ENCODE results near the gene DYNLRB1. TPM values are rescaled to one million over a fixed set of nuclear protein-coding genes. Genes with fewer than 3 reads are reported as not detected.

Gene DYNLRB1
- total RNA-seq, 1 experiment from 2014 or later = 142 TPM

- Histone ChIP-seq H3K36me3 (ENCODE audit: insufficient read depth, low read length, poor library complexity, severe bottlenecking) (no peaks in the 10 kb centered on the region), H3K4me1 (ENCODE audit: insufficient read depth, low read length, poor library complexity, severe bottlenecking) (peaks cover 12% of the 10 kb centered on the region), H3K27ac (ENCODE audit: low read depth, low read length, poor library complexity, severe bottlenecking) (no peak overlapping the region), H3K9me3 (ENCODE audit: low read depth, low read length, poor library complexity, severe bottlenecking) (no peaks in the 10 kb centered on the region), H3K27me3 (replicated peaks; ENCODE audit: insufficient read depth, low read depth, low read length, poor library complexity) (no peaks in the 10 kb centered on the region), H3K4me3 (ENCODE audit: low read depth, low read length, poor library complexity, severe bottlenecking) (no peak overlapping the region)
- no TSS peak for BruUV-seq (replicated peaks)
- TF ChIP-seq CTCF (conservative IDR thresholded peaks at IDR 0.05; ENCODE audit: low read depth, low read length) (no peak), EZH2 (IDR thresholded peaks at IDR 0.05; ENCODE audit: borderline replicate concordance, low read depth, low read length, poor library complexity, severe bottlenecking) (no peak)
- CTCF ChIA-PET = no interaction called here
- no peak for DNase-seq (ENCODE audit: low spot score)
- POLR2A ChIA-PET (ENCODE audit: low non-redundant PET) = no interaction called here
- intact Hi-C loops (cut with micrococcal nuclease; ENCODE audit: unreplicated experiment) = no loop called here
Measured at GRCh38 chr20:34578521-34578920, 62.3 kb downstream of the DYNLRB1 start.

- Histone ChIP-seq H3K36me3 (ENCODE audit: insufficient read depth, low read length, poor library complexity, severe bottlenecking) (no peaks in the 10 kb centered on the region), H3K27ac (ENCODE audit: low read depth, low read length, poor library complexity, severe bottlenecking) (no peak overlapping the region), H3K9me3 (ENCODE audit: low read depth, low read length, poor library complexity, severe bottlenecking) (no peaks in the 10 kb centered on the region), H3K4me3 (ENCODE audit: low read depth, low read length, poor library complexity, severe bottlenecking) (no peak overlapping the region), H3K4me1 (ENCODE audit: insufficient read depth, low read length, poor library complexity, severe bottlenecking) (peaks cover 12% of the 10 kb centered on the region), H3K27me3 (replicated peaks; ENCODE audit: insufficient read depth, low read depth, low read length, poor library complexity) (no peaks in the 10 kb centered on the region)
- no peak for TF ChIP-seq EZH2 (IDR thresholded peaks at IDR 0.05; ENCODE audit: borderline replicate concordance, low read depth, low read length, poor library complexity, severe bottlenecking)
- TF ChIP-seq CTCF (conservative IDR thresholded peaks at IDR 0.05; ENCODE audit: low read depth, low read length) = 0 out of 2 replicates have a peak, but pooled peaks have one; percentile 33
- intact Hi-C loops (cut with micrococcal nuclease; ENCODE audit: unreplicated experiment) = no loop called here
- DNase-seq (ENCODE audit: low spot score) = peak; percentile 35
- ChIA-PET CTCF (no interaction called here), POLR2A (ENCODE audit: low non-redundant PET) (no interaction called here)
- BruUV-seq (replicated peaks) = no TSS peak
Measured at GRCh38 chr20:34579191-34579978, 63.2 kb downstream of the DYNLRB1 start.

- H3K27me3 ChIP-seq (replicated peaks; ENCODE audit: insufficient read depth, low read depth, low read length, poor library complexity) = no peaks in the 10 kb centered on the region
- no peak overlapping the region for H3K27ac ChIP-seq (ENCODE audit: low read depth, low read length, poor library complexity, severe bottlenecking)
- peaks cover 12% of the 10 kb centered on the region for H3K4me1 ChIP-seq (ENCODE audit: insufficient read depth, low read length, poor library complexity, severe bottlenecking)
- H3K4me3 ChIP-seq (ENCODE audit: low read depth, low read length, poor library complexity, severe bottlenecking) = no peak overlapping the region
- ChIA-PET POLR2A (ENCODE audit: low non-redundant PET) (no interaction called here), CTCF (no interaction called here)
- no TSS peak for BruUV-seq (replicated peaks)
- H3K36me3 ChIP-seq (ENCODE audit: insufficient read depth, low read length, poor library complexity, severe bottlenecking) = no peaks in the 10 kb centered on the region
- TF ChIP-seq EZH2 (IDR thresholded peaks at IDR 0.05; ENCODE audit: borderline replicate concordance, low read depth, low read length, poor library complexity, severe bottlenecking) (no peak), CTCF (conservative IDR thresholded peaks at IDR 0.05; ENCODE audit: low read depth, low read length) (no peak)
- no peak for DNase-seq (ENCODE audit: low spot score)
- no peaks in the 10 kb centered on the region for H3K9me3 ChIP-seq (ENCODE audit: low read depth, low read length, poor library complexity, severe bottlenecking)
- intact Hi-C loops (cut with micrococcal nuclease; ENCODE audit: unreplicated experiment) = no loop called here
Measured at GRCh38 chr20:34579979-34580940, 64.0 kb downstream of the DYNLRB1 start.

Data from A673 (cell line).